GM21528 (cell line): Measurements from ENCODE around the gene SHISA8.

Experiments
- ATAC-seq: cut with Tn5 transposase; IDR thresholded peaks from one replicate; pipeline ENCODE4 v1.9.1; 2021; ENCODE audit warnings: mild to moderate bottlenecking, moderate library complexity; ENCODE audit not compliant: unreplicated experiment, low FRiP score

The SHISA8 gene

DNA sequence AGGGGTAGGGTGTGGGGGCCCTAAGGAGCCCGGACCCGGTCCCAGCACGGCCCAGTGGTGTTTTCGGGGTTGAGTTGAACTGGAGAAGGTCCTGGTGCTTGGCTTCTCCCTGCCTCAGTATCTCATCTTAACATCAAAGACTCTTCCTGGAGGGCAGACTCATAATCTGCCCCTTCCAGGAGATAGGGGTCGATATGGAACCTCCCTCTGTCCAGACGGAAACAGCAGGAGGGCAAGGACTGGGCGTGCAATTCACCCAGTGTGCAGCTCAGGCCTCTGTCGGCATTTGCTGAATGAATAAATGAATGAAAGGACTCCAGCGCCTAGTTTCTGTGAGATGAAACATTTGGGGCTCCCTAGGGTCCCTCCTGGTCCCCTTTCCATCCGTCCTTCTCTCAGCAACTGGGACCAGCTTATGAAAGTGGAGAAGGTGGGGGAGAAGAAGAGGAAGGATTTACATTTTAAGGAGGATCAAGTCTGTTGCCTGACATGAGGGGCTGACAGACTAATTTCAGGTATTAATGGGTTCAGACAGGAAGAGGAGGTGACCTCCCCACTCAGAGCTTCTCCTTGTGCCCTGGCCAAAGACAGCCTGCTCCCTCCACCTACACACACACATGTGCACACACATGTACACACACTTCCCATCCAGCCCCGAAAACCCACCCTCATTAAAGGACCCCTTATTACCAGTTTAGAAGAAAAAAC lies 1.1 kb upstream of the SHISA8 start:
- ATAC-seq: no peak

DNA sequence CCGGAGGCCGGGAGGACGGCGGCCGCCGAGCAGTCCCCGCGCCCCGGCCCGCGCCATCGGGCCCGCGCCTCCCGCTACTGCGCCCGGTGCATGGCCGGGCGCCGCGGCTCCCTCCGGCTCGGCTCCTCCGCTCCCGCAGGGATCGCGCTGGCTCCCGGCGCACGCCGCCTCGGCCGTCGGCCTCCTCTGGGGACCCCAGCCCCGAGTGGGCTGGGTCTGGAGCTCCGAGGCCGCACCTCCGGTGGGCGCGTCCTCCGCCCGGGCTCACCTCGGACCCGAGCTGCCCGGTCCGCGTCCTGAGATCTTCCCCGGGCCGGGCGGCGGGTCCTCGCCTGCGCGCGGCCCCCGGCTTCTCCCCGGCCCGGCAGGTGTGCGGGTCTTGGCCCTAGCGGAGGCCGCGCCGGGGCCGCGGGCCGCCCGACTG lies 251 bp downstream of the SHISA8 start:
- no peak for ATAC-seq

DNA sequence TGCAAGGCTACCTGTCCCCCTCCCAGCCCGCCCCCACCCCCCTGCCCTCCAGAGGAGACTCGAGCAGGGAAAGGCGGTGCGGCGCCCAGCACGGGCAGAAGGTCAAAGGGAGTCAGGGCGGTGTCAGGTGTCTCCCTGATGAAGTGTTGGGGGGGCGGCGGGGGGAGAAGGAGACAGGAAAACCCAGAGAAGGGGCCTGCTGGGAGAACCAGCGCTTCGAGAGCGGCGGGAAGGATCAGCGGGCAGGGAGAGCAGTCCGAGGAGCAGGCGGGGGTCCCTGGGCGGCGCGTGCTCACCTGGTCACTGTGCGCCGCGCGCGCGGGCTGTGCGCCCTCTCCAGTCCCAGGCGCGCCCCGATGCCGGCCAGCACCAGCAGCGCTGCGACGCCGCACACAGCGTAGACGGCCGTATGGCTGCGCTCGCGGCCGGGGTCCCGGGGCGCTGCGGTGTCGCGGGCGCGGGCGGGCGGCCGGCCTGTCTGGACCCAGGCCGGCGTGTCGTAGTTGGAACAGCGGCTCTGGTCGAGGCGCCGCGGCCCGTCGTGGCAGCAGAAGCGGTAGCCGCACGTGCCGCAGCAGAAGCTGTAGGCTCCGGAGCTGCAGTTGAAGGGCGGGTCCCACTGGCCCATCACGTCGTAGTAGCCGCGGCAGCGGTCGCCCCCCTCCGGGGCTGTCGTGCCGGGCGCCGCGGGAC lies 886 bp downstream of the SHISA8 start:
- no peak for ATAC-seq

DNA sequence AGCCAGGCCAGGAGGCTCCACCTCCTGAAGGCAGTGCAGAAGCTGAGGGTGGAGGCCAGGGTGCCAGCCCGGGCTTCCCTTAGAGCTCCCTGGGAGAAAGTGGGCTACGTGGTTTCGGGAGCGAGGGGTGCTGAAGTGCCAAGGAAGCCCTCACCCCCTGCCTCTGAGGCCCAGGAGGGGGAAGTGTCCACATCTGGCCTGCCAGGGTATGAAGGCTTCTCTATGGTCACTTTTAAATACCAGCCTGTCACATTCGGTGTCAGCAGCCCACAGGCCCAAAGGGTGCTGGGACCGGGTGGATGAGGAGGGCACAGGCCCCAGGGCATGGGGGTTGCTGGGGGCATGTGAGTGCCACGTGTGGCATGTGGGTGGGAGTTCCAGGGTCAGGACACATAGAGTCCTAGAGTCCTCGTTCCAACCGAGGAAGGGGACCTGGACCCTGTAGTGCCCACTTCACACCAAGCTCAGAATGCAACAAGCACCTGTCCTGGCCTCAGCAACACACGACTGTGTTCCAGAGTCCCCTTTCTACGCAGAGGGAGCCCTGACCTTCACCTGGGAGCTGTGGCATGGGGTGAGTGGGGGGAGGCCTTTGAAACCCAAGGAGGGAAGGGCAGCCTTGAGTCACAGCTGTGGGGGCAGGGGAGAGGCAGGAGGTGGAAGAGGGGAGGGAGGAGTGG lies 1.7 kb downstream of the SHISA8 start:
- ATAC-seq: no peak

DNA sequence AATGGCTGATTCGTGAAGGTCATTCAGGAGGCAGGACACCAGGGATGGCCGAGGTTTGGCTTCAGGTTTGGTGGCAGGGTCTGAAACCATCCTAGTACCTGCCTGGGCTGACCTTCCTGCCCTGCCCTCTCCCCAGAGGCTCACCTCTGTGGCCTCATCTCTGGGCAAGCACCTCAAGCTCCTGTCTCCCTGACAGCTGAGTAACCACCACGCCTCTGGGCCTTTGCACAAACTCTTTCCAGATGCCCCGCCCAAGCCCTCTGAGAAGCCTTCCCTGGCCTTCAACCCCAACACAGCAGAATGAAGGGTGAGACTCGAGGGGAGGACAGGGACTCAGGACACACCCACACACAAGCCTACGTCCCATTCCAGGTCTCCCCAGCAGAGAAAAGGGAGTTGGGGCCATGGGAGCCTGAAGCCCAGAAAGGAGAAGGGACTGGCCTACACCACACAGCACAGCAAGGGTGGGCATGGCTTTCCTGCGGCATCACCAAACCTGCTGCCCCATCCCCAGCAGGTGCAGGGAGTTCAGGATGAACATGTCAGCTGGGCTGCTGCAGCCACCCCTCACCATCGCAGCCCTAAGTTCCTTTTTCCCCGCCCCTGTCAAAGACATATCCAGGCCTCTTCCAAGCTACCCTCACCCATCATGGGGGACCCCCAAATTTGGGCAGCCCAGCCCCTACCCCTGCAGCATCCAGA lies 2.4 kb downstream of the SHISA8 start:
- ATAC-seq: no peak

DNA sequence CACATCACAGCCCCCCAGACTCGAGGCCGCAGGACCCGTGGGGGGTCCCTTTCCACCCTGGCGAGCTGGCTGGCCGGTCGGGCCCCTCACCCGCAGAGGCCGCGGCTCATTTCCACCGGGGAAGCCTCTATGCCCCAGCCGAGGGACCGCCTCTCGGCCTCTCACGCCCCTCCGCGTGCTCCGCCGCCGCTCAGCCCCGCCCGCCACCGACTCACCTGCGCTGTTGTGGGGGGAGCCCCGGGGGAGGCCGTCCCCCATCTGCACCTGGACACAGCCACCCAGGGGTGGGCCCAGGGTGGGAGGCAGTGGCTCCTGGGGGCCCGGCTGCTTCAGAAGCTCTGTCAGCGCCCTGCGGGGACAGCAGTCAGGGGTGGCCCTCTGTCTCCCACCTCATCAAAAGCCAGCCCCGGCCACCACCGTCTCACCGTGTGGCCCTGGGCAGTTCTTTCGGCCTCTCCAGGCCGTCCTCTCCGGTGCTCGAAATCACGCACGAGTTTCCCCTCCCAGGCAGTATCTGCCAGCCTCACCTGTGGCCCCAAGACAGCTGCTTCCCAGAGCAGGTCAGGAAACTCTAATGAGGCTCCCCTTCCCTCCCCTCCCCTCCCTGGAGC lies 3.8 kb downstream of the SHISA8 start:
- ATAC-seq: no peak

DNA sequence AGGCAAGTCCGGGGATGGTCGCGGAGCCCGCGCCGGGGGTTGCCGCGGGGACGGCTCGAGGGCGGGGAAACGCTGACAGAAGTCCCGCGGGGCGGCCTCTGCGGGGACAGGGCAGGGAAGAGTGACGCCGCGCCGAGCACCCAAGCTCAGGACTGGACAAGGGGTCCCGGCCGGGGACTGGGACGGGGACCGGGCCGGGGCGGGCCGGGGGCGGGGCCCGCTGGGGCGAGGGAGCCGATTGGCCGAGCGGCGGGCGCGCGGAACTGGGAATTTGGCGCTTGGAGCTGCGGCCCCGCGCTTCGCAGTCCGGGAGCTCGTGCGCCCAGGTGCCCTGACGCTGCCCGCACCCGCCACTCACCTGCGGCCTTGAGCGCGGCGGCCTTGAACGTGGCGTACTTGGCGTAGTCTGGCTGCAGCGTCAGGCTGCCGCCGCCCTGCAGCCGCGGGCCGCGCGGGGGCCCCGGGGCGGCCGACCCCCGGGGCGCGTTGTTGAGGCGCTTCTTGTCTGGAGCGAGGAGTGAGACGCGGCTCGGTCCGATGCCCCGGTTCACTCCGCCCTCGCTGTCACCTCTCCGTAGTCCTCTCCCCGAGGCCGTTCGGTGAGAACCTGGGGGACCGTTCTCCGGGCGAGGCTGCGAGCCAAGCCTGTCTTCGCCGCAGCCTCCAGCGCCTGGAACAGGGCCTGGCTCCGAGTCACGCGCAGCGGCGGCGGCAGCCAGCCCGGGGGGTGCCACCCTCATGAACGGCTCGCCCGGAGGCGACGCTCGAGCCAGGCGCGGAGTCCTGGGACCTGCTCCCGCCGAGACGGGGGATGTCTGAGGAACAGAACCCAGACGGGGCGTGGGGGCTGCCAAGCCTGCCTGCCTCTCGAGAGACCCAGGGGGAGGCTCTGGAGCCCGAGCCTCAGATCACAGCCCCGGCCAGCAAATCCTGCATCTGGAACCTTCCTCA lies 4.5 kb downstream of the SHISA8 start:
- no peak for ATAC-seq

DNA sequence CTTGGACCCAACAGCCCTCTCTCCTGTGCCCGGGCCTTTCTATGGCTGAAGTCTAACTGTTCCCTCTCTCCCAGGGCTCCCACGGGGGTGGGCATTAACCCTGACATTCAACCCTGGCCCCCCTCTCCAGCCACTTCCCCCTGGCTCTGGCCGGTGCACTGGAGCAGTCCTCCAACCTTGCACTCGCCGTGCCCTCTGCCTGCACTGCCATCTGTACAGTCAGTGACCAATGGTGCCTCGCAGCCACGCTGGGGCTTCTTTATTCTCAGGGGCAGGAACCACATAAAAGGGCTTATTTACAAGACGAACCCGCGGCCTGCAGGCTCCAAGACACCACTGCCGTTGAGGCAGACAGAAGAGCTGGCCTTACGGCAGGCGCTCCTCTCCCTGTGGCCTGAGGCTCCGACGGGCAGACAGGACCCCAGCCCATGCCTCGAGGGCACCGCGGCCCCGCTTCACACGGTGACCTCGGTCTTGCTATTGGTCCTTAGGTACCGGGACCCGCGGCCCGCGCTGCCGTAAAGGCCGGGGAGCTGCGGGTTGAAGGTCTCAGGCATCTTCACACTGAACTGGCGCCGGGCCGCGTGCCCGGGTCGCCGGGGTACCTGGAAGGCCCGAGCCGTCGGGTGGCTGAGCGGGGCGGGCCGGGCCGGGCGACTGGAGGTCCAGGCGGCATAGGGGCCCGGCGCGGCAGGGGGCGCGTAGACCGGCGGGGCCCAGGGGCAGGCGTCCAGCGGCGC lies 5.4 kb downstream of the SHISA8 start:
- ATAC-seq: no peak

DNA sequence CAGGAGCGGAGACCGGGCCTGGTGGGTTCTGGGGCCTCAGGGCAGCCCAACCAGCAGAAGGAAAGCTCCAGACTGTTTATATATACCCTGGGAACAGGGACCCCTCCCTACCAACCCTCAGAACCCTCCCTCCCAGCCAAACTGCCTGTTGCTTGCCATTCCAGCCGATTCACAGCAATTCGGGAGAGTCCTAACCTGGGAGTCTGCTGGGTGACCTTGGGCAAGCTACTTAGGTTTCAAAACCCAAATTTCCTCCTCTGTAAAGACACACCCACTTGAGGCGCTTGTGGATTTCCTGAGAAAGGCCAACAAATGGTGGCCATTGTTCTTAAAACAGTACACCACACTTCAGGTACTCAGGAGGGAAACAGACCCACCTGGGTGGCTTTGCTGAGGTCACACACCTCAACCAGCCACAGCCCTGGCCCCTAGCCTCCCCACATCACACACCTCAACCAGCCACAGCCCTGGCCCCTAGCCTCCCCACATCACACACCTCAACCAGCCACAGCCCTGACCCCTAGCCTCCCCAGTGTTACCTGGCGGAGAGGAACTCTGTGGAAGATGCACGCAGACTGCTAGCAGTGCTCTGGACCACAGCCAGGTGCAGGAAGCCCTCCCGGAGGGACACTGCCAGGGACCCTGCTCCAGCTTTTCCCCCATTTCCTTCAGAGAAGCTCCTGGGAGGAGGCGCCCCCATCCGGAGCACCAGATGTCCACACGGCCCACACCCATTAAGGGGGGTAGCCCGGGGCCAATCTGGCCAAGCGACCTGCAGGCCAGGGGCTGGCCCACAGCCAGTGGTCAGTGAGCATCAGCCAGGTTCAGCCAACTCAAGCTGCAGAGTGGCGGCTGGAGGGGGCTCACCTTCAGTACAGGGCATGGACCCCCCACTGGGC lies 6.2 kb downstream of the SHISA8 start:
- no peak for ATAC-seq

DNA sequence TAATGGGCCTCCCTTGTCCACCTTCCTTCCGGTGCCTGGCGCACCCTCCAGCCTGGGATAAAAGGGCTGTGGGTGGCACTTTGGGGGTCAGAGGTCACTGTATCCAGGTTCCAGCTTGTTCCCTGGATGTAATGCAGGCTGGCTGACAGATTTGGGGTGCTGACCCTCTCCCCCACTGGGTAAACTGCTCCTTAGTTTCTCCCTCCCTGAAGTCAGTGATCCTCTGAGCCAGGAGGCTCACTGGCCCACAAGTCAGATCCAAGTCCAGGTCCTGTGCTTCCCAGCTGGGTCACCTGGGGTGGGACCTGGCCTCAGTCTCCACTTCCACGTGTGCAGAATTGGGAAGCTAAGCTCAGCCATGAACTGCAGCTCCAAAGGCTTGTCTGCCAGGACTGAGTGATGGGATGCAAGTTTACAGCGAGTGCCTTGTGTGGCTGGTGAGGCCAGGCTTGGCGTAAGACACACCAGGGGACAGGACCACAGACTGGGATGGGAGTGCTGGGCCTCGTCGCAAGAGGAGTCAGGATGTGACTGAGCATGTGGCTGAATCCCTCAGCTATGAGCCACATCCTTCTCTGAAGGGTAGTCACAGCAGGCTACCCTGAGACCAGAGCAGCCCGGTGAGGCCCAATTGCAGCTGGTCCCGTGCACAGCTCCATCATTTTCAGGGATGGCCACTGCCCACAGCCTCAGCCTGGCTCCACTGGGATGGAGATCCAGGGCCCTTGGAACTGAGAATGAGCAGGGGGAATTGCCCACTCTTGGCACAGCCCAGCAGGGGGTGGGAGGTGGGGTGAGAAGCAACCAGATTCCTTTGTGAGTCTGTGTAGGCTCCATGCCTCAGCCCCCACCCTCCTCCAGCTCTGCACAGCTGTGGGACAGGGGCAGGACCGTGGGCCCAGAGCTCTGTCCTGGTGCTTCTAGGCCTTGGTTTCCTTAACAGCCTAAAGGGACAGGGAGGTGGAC lies 7.2 kb downstream of the SHISA8 start:
- ATAC-seq: no peak

DNA sequence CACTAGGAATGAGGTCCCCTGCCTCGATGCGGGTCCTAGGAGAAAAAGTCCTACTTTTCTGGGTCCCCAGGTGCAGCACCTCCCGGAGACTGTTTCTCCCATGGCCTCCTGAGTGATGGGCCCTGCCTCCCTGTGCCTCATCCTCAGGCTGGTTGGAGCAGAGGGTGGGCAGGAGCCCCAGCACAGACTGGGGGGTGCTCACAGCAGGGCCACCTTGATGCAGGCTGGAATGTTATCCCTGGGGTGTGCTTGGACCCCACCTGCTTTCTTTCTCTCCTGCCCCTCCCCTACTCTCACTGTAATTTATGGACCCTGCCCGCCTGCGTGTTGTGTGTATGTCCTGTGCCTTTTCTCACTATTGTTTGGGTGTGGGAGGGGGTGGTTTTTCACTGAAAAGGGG lies 8.1 kb downstream of the SHISA8 start:
- ATAC-seq: no peak

DNA sequence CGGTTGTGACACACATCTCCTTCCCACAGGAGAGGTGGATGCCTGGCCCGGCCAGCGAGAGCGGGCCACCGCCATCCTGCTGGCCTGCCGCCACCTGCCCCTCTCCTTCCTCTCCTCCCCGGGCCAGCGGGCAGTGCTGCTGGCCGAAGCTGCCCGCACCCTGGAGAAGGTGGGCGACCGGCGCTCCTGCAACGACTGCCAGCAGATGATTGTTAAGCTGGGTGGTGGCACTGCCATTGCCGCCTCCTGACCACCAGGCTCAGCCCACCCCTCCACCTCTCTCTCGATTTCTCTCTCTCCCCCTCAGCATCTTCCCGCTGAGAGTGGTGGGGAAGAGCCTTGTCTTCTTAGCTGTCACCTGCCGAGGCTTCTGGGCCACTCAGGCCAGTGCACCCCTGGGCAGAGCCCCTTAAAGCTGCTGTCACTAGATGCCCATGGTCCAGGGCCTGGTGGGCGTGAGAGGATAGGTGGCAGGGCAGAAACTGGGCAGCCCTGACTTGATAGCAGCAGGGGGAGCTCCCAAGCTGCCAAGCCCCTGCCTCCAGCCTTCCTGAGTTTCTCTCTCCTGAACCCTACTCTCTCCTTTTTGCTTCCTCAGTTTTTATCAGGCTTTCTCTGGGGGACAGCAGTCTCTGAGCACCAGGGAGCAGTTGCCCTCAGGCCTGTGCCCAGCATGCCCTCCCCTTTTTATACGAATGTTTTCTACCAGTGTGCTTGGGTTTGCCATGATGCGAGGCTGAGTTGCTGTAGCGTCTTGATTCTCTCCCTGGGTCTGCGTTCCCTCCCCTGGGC lies 9.3 kb downstream of the SHISA8 start:
- no peak for ATAC-seq

DNA sequence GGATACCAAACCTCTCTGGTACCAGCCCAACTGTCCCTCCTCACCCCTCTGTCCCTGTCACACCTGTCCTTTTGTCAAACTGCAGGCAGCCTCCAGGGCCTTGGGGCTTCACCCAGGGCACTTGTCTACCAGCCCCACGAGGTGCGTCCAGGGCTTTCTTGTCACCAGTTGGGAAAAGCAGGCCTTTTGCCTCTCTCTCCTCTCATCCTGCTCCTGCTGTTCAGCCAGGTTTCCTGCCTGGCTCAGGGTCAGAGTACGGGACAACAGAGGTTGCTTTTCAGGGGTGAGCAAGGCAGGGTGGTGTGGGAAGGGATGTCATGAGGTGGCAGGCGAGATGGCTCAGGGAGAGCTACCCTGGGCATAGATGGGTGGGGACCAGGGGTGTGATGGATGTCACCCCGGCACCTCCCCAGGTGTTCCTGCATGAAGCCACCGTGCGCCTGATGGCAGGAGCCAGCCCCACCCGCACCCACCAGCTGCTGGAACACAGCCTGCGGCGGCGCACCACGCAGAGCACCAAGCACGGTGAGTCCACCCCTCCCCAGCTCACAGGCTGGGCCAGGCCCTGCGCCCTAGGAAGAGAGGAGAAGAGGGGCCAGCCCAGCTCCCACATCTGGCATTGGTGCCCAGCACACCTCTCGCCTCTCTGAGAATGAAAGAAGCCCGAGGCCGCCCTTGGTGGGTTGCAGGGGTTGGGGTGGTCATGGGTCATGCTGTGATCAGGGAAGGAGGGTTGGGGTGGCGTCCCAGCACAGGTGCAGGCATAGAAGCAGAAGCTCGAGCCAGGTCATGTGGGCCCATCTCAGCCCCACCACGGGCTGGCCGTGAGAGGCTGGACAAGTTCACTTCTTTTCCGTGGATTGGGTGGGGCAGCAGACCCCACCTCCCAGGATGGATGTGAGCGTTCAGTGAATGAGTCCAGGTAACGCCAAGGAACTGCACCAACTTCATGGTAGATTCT lies 10.1 kb downstream of the SHISA8 start:
- ATAC-seq: no peak

DNA sequence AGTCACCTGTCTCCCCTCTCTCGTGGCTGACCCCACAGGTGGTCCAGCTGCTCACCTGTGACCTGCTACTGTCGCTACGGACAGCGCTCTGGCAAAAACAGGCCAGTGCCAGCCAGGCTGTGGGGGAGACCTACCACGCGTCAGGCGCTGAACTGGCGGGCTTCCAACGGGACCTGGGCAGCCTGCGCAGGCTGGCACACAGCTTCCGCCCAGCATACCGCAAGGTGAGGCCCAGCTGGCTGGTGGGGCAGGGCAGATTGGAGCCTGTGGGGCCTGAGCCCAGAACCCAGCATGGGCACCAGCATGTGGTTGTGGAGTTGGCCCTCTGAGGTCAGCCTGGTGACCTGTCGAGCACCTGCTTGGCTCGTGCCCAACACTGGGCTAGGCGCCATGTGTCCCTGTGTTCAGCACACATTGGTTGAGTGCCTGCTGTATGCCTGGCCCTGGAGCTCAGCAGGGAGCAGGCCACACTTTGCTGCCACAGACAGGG lies 11.9 kb downstream of the SHISA8 start:
- no peak for ATAC-seq

DNA sequence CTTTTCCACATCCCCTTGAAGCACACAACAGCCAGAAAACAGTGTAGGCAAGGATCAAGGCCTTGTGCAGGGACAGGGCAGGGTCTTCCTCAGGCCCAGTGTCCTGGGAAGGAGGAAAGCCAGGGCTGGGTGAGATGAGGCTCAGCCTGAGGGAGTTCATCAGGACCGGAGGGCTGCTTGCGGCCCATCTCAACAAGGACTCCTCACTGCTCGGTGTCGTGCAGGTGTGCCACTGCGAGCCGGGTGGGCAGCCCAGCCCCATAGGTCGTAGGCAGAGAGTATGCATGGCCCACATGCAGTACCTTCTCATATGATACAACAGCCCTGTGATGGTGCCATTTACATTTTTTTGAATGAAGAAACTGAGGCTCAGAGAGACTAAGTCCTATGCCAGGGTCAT lies 12.9 kb downstream of the SHISA8 start:
- no peak for ATAC-seq
